GM18502 (cell line): ENCODE measurements around the gene ADORA1.

Experiments
- ATAC-seq: cut with Tn5 transposase; IDR thresholded peaks from one replicate; pipeline ENCODE4 v1.9.1; 2021; ENCODE audit warnings: mild to moderate bottlenecking; ENCODE audit not compliant: unreplicated experiment, poor library complexity

ADORA1 gene

GRCh38 chr1:203127666-203128430 is at the start of gene ADORA1:
Gene ADORA1 (plus strand): TSS chr1:203127726. CDS start chr1:203128842, 1,116 bp downstream.
- ATAC-seq = no peak

- no peak for ATAC-seq
Measured at GRCh38 chr1:203077956-203078355, 49.6 kb upstream of the ADORA1 start.

DNA sequence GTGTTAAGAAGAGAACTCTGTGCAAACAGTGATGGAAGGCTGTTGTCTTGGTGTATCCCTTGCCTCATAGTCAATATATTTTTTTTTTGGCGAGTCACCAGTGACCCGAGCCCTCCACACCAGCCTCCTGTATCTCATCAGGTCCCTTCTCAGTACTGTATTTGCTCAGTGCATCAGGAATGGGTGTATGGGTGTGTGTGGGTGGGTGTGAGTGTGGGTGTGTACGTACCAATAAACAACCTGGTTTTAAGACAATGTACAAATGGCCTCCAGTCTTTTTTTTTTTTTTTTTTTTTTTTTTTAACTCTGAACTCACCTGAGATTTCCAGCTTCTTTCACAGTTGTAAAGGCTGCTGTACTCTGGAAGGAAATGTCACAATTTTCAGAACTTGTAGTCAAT is 49.0 kb upstream of the ADORA1 start:
- ATAC-seq = no peak

GRCh38 chr1:203080456-203080855 is 47.1 kb upstream of the ADORA1 start:
- ATAC-seq = no peak

DNA sequence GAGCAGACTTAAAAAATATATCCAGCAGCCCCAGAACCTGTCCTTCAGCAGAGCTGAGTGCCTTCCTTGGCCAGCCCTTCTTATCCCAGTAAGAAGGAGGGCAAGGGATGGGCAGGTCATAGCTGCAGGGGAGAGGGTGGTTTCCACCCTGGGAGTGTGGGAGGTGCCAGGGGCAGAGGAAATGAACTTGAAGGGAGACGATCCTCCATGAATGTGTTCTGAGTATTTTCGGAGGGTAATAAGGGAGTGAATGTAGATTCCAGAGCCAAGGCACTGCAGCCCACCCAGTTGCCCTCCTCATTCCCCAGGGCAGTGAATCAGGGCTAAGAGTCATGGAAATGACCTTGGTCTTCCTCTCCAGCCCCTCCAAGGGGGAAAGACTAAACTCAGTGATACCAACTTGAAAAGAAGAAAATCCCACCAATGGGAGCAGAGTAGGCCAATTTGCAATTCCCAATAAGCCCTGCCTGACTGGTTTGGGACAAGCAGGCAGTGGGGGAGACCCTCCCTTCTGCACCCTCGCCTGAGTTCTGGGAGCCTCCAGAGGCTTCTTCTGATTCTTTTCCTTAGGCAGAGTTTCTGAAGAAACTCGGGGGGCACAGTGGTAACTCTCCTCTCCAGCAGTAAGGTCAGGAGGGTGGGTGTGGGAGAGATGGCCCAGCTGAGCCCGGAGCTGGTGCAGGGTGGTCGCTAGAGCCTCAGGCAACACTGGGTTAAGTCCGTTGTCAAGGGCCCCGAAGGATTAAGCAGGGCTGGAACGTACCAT is 45.9 kb upstream of the ADORA1 start:
- no peak for ATAC-seq

DNA sequence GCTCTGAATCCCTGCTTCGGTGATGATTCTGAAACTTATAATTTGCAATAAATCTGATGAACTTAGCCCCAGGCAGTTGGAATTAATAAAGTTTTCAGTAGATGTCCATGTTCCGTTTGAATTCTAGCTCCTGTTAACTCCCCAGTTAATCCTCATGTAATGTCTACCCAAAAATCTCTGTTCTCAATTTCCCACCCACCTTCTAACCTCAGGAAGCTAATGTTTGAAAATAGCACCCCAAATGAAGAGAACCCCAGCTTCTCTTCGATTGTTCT is 45.4 kb upstream of the ADORA1 start:
- ATAC-seq = no peak

GRCh38 chr1:203082571-203083462 is 44.7 kb upstream of the ADORA1 start:
- no peak for ATAC-seq

DNA sequence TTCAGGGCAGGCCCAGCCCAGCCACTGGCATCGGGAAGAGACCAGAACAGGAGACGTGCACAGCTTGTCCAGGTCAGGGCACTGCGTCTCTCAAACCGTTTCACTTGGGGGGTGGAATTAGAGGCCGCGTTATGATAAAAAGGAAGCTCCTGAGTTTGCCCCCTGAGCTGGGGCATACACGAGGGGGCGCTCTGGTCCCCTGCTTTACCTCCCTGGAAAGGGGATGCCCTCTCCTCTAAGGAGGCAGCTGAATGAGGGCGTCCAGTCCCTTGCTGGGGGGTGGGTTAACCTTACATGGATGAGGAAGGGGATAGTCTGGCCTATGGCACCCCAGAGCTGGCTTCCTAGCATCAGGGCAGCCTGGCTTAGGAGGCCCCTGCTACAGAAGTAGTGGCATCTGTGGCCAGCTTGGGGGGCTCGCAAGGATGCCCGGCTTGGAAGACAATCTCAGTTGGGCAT is 44.0 kb upstream of the ADORA1 start:
- no peak for ATAC-seq

DNA sequence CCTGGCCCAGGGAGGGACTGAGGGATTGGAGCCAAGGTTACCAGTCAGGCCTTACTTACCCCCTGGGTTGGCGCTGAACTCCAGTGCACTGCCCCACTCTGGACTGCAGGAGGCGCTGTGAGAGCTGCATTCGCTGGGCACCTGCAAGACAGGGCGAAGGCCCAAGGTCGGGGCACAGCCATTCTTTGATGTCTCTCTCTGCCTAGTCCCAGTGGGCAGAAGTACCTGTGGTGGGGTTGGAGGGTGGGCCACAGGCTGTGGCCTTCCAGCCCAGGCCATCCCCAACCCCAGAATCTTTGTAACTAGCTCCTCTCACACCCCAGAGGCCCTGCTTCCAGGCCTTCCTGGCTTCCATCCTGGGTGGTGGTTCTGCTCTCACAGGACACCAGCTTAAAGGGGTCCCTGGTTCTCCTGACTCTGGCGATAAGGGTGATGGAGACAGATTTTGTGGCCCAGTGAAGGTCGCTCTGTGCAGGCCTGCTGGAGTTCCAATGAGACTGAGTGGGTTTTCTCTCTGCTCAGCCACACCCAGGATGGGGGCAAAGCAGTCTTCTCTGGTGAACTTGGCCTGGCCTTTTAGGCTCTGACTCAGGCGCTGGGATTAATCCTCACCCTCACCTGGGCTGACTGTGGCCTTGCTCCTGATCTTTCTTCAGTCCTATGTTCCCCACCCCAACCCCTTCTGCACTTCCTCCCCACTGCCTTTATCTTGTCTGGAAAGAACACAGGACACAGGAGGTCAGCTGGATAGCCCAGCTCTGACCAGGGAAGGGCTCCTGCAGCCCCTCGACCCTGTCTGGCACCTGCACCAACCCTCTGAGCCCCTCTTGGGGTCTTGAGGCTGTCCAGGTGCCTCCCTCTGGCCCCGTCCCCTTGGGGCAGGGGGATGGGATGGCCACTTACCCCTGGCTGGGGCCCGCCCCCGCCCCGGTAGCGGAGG is 42.7 kb upstream of the ADORA1 start:
- ATAC-seq = no peak

- ATAC-seq = no peak
Measured at GRCh38 chr1:203085528-203086406, 41.8 kb upstream of the ADORA1 start, which contains the start of gene MYOG. Gene MYOG (minus strand): TSS chr1:203086012. CDS start chr1:203085961, 51 bp downstream.

DNA sequence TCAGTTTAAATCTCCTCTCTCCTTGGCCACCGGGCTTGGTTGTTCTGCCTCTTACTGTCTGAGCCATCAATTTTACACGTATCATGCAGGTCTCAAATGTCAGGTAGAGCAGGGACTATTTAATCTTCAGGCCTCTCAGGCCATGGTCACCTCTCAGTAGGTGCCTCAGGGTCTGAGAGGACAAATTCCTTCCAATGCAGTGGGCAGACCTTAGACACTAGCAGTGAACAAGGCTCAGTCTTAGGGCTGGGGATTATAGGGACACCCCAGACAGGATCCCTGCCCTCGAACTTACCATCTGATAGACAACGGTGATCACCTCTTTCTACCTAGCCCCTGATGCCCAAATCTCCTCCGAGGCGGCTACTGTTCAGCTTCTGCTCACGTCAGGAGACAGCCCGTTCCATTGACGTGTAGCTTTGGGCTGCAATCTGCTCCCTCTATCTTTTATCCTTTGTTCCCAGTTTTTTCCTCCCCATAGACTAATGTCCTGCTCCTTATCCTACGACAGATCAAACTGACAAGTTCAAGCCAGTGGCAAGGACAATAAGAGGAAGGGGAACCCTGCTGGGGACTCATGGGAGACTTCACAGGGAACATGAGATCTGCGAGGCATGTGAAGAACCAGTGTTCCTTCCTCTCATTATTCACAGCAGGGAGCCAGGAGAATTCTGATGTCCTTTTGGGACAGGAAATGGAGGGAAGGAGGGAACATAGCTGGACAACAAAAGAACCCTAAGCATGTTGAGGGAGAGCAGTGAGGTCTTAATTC is 40.3 kb upstream of the ADORA1 start:
- ATAC-seq = no peak

GRCh38 chr1:203088441-203088840 is 39.1 kb upstream of the ADORA1 start:
- no peak for ATAC-seq

DNA sequence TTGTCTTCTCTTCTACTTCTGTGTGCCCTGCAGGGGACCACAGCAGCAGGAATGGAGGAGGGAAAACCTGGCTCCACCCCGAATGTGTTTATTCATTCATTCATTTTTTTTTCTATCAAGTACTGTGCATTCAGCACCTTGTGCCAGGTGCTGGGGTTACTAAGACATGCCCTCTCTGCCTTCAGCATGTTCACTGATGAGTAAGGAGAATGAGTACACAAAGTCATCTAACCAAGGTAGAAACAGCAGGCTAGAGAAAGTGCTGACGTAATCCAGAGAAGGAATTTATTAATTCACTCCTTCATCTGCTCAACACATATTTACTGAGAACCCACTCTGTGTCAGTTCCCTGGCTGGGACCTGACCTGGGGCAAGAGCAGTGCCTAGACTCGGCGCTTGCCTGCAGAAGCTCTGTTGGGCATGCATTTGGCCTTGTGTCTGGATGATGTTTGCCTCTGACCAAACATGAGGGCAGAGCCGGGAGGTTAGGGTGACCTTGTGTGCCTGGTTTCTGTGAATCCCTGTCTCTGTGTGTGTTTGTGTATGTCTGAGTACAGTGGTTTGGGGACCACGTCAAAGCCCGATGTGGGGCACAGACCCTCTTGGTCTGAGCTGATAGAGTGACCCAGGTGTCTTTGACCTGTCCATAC is 38.4 kb upstream of the ADORA1 start:
- no peak for ATAC-seq

DNA sequence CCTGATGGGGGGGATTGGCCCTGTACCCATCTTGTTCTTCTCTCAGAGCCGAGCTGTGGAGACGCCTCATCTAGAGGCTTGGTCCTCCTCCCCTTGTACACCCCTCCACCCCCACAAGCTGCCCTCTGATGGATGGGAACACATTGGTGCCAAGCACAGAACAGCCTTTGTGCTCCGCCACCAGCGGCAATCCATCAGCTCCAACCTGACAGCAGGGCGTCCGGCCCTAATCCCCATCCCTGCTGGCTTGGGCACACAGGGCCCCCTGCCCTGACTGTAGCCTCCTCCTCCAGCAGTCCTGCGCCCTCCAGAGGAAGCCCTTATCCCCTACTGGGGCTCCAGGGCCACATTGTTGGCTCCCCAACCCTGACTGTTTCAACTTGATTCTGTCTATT is 37.9 kb upstream of the ADORA1 start:
- no peak for ATAC-seq

DNA sequence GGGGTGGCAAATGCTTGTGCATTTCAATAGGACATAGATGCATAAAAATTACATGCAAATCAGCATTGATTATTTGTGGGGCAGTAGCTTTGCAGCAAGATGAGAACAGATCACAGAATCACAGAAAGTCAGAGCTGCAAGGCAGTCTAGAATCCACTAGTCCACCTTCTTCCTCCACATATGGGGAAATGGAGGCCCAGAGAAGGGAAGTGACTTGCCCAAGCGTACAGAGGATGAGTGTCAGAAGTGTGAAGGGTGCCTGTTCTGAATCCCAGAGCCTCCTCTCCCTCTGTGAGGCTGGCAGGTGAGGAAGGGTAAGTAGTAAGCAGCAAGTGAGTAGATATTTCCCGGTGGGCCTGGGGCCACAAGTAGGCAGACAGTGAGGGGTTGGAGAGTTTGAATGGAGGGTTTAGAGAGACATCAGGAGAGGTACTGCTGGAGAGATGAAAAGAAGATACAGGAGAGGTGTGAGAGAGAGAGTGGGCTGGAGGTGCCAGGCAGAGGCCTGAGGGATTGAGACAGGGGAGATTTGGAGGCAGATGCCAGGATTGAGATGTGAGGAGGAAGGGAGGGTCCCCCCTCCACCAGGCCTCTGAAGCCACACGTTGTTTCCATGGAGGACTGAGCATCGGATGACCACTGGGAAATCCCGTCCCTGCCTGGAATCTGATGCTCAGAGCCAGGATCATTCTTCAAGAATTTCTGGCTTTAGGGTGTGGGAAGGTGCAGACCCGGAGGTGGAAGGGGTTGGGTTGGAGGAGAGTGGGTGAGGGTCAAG is 36.9 kb upstream of the ADORA1 start:
- no peak for ATAC-seq

- no peak for ATAC-seq
Measured at GRCh38 chr1:203091199-203091477, 36.4 kb upstream of the ADORA1 start.

DNA sequence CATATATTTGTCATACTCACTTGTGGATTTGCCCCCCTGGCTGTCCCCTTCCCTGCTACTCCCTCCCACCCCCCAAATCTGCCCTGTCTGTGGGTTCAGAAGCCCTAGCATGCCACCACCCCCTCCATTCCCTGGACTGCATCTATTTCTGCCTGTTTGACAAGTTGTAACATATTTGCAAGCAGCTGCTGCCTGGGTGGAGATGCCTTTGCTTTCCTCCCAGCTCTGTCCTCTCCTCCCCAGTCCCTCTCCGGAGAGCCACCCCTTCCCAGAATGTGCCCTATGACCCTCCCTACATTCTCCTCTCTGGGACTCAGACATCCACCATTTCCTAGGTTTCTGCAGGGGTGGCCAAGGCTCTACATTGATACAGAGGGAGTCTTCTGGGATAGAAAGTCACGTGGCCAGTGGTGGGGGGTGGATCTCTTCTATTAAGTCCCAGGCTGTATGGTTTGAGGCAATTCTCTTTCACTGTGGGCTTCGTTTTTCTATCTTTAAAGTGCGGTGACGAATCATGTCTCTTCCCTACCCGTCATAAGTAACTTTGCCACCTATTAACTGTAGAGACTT is 35.7 kb upstream of the ADORA1 start:
- ATAC-seq = no peak
